ENCODE data around the gene RPS5.
"Not testable (repeated sequence)": the region's sequence is repeated elsewhere in the genome, so short reads cannot be mapped to it uniquely, and the experiment has no call there.

Gene RPS5

DNA sequence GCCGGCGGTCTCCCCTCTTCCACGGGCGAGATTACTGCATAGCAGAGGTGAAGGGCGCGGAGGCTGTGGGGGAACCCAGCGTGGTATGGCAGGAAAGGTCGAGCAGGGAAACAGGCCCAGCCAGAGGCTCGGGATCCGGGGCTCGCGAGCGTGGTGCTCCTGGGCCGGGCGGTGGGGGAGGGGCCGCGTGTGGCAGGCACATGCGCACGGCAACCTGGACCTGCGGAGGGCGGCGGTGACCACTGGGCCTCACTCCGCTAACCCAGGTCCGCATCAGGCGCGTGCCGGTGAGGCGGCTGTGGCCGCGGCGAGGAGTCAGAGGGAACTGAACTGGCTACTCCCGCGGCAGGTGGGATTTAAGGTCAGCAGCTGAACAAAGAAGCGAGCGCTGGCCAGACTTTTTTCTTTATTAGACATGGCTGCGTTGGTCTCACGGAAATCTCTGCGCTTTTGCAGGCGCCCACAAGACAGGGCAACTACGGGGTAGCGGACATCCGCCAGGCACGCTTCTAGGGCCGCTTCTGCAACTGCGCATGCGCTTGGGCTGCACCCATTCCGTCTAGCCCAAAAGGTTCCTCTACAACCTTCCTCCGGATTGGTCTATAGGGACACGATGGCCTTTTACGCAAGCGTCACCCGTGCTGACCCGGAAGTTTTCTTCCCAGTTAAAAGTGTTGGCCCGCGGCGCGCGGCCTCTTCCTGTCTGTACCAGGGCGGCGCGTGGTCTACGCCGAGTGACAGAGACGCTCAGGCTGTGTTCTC lies at the start of gene RPS5:
Gene RPS5 (plus strand): TSS at position 694 of the 762 bp plus-strand sequence. CDS start 869 bp downstream, outside the sequence.
- TF ChIP-seq POLR2A (IDR thresholded peaks at IDR 0.05; ENCODE audit: low read length) (peak; percentile 98), GATA1 (IDR thresholded peaks at IDR 0.05; ENCODE audit: low read depth, low read length) (no peak)
- DNase-seq = peak; percentile 98 to 99

DNA sequence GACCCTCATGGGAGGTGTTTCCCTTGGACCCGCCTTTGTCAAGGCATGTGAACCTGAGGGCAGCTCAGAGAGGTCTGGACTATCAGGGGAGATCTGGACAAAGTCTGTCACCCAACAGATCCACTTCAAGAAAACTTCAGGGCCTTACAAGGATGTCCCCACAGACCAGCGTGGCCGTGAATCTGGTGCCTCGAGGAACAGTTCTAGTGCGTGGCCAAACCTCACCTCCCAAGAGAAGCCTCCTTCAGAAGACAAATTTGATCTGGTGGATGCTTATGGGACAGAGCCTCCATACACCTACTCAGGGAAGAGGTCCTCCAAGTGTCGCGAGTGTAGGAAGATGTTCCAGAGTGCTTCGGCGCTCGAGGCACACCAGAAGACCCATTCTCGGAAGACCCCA lies 48.7 kb upstream of the RPS5 start:
- no peak for TF ChIP-seq GATA1 (IDR thresholded peaks at IDR 0.05; ENCODE audit: low read depth, low read length)
- TF ChIP-seq POLR2A (IDR thresholded peaks at IDR 0.05; ENCODE audit: low read length) = no peak
- DNase-seq = no peak

DNA sequence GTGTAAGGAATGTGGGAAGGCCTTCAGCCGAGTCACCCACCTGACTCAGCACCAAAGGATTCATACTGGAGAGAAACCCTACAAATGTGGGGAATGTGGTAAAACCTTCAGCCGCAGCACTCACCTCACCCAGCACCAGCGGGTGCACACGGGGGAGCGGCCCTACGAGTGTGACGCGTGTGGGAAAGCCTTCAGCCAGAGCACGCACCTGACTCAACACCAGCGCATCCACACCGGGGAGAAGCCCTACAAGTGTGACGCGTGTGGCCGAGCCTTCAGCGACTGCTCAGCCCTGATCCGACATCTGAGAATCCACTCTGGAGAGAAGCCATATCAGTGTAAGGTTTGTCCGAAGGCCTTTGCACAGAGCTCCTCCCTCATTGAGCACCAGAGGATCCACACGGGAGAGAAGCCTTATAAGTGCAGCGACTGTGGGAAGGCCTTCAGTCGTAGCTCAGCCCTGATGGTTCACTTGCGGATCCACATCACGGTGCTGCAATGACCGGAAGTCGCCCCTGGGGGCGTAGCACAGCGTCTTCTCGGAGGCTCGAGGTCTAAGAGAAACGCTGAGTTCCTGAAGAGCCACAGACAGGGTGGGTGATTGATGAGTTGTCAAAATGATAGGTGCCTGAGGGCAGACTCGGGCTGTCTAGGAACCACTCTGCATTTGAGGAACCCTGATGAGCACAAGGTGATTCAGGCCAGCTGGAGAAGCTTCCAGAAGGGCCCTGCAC lies 48.1 kb upstream of the RPS5 start:
- no peak for DNase-seq
- TF ChIP-seq GATA1 (IDR thresholded peaks at IDR 0.05; ENCODE audit: low read depth, low read length) = no peak
- TF ChIP-seq POLR2A (IDR thresholded peaks at IDR 0.05; ENCODE audit: low read length) = no peak

DNA sequence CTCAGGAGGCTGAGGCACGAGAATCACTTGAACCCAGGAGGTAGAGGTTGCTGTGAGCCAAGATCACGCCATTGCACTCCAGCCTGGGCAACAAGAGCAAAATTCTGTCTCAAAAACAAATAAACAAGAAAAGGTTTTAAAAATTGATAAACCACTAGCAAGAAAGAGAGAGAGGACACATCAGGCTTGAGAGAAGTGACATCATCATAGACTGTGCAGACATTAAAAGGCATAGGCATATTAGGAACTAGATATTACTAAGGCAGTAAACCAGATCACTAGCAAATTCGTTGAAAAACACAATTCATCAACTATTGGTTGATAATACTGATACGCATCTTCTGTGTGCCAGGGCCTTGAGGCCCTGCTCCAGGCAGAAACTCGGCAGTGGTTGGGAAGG lies 41.5 kb upstream of the RPS5 start:
- TF ChIP-seq GATA1 (IDR thresholded peaks at IDR 0.05; ENCODE audit: low read depth, low read length) = no peak
- no peak for TF ChIP-seq POLR2A (IDR thresholded peaks at IDR 0.05; ENCODE audit: low read length)
- DNase-seq = no peak

DNA sequence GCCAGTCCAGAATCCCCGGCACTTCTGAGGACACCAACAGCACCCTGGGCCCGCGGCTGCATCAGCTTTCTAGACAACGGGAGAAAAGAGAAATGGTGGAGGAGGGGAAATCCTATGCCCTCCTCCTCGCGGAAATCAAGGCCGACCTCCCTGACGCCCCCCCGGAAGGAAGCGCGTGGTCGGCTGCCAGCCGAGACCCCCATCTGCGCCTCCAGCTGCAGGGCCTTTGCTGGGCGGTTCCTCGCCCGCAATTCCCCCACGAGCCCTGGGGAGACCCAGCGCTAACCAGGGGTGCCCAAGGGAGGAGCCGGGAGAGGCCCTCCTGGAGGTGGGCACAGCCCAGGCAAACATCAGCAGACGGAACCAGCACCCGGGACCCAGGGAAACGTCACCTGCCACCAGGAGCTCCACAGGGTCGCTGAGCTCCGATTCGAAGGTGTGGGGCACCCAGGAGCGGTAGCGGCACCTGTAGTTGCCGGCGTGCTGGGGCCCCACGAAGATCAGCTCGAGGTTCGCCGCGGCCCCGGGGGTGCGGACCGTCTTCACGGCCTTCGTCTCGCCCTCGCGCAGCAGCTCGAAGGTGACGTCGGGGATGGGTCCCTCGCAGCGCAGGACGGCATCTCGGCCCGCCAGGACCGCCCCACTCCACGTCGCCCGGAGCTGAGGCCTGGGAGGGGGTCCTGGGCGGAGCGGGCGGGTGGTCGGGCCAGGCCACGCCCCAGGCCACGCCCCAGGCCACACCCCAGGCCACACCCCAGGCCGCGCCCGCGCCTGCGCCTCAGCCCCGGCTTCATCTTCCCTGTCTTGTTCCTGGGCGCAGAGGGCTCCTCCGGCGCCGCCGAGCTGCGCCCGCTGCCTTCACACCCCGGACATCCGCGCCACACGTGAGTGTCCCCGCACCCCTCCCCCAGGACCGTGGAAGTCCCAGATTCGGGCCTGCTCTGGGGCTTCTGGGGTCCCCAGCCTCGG lies 39.8 kb upstream of the RPS5 start:
- TF ChIP-seq POLR2A (IDR thresholded peaks at IDR 0.05; ENCODE audit: low read length) (no peak), GATA1 (IDR thresholded peaks at IDR 0.05; ENCODE audit: low read depth, low read length) (no peak)
- DNase-seq = no peak

DNA sequence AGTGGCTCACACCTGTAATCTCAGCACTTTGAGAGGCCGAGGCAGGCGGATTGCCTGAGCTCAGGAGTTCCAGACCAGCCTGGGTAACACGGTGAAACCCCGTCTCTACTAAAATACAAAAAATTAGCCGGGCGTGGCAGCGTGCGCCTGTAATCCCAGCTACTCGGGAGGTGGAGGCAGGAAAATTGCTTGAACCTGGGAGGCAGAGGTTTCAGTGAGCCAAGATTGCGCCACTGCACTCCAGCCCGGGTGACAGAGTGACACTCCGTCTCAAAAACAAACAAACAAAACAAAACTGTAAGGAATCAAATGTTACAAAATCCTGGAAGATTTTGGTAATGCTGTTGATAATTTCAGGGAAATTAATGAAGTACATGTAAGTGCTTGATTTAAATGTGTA lies 39.0 kb upstream of the RPS5 start:
- not testable (repeated sequence) for DNase-seq

DNA sequence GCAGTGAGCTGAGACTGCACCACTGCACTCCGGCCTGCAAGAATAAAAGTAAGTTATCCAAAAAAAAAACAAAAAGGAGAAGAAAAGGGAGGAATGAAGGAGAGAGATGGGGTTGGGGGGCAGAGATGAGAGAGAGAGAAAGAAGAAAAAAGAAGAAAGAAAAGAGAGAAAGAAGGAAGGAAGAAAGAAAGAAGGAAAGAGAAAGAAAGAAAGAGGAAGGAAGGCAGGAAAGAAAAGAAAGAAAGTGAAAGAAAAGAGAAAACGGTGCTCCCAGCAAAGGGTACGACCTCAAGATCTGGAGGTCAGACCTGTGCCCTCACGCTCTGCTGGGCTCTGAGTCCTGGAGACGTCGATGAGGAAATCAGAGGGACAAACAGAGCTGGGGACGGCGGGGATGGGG lies 37.5 kb upstream of the RPS5 start:
- no peak for TF ChIP-seq POLR2A (IDR thresholded peaks at IDR 0.05; ENCODE audit: low read length)
- TF ChIP-seq GATA1 (IDR thresholded peaks at IDR 0.05; ENCODE audit: low read depth, low read length) = no peak
- DNase-seq = no peak

DNA sequence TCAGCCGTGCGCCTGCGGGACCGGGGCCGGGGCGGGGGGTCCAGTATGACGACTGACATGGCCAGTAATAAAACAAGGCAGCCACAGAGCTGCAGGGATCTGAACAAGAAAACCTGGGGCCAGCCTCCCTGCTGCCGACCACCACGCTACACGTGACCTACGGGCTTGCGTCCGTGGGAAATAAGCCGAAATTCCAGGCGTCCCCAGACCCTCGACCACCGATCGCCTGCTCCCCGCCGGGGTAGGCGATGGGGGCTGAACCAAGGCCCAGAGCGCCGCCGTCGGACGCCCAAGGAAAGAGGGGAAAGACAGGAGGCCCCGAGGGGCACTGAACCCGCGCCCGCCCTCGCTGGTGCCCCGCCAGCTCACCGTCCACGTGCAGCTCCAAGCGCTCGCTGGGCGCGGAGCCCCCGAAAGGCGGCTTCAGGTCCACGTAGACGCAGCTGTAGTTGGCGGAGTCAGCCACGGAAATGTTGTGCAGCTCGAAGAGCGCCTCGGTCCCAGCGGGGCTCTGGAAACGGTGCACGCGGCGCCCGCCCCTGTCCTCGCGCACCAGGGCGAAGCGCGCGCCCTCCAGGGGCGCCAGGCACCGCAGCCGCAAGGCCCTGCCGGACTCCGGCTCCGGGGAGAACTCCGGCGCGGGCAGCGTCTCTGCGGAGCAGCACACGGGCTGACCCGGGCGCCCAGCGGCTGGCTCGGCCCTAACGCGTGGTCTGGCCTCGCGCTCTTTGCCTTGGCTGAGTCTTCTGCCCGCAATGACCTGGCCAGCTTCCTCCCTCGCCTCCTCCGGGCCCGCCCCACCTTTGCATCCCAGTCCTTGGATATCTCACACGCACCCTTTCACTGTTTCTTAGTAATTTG lies 36.8 kb upstream of the RPS5 start:
- TF ChIP-seq GATA1 (IDR thresholded peaks at IDR 0.05; ENCODE audit: low read depth, low read length) = no peak
- TF ChIP-seq POLR2A (IDR thresholded peaks at IDR 0.05; ENCODE audit: low read length) = no peak
- DNase-seq = peak; percentile 32 to 49

DNA sequence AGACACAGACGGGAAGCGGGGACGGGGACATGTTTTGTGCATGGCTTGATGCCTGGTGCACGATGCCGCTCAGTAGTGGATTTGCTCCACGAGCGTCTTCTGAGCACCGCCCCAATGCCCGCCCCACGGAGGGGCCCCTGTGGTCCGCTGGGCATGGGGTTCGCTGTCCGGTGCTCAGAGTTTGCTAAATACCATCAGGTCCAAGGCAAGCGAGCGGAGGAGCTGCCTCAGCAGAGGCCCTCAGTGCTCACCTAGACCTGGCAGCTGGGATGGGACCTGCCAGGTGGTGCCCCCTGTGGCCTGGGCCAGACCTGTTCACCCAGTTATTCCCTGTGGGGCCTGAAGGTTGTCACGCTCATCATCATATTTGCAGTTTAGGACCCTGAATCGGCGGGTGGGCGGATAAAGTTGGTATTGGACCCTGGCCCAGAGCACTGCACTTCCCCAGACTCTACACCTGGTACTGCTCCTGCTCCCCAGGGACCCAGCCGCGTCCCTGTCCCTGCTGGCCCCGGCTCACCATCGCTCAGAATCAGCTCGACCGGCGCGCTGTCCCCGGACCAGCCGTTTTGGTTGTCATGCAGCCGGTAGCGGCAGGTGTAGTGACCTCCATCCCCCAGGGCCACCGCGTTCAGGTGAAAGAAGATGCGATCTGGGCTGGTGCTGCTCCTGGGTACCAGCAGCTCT lies 36.1 kb upstream of the RPS5 start:
- DNase-seq = no peak
- TF ChIP-seq POLR2A (IDR thresholded peaks at IDR 0.05; ENCODE audit: low read length) (no peak), GATA1 (IDR thresholded peaks at IDR 0.05; ENCODE audit: low read depth, low read length) (no peak)

DNA sequence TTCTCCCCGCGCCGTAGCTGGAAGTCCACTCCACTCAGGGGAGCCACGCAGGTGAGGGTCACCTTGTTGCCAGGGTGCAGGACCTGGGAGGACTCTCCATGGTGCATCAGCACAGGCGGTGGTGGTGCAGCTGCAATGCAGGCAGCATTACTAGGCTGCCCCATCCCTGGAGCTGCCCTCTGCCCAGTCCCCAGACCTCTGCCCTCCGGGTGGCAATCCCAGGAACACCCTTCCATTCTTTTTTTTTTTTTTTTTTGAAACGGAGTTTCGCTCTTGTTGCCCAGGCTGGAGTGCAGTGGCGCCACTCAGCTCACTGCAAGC lies 35.6 kb upstream of the RPS5 start:
- no peak for DNase-seq
- TF ChIP-seq POLR2A (IDR thresholded peaks at IDR 0.05; ENCODE audit: low read length) (no peak), GATA1 (IDR thresholded peaks at IDR 0.05; ENCODE audit: low read depth, low read length) (no peak)

DNA sequence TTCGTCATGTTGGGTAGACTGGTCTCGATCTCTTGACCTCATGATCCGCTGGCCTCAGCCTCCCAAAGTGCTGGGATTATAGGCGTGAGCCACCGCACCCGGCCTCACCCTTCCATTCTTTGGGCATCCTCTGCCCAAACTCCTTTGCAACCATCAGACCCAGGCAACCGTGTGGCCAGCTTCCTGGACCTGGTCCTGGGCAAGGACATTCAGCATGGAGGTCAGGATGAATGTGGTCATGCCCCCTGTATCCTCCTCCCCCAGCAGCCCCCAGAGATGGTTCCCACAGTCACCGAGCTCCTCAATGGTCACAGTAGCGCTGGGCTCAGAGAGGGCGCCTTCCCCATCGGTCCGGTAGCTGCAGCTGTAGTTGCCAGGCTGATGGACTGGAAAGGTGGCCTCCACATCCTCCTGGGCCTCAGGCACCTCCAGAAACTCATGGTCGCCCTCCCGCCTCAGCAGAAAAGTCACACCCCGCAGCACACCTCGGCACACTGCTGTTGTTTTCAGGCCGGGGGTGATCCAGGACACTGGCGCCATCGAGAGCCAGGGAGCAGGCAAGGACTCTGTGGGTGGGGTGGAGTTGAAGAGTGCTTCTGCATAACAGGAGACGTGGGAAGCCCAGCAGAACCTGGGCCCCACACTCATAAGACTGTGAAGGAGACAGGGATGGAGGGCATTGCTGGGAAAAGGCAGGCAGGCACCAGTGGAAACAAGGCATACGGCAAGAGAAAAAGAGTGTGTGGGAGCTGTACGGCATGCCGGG lies 34.9 kb upstream of the RPS5 start:
- TF ChIP-seq POLR2A (IDR thresholded peaks at IDR 0.05; ENCODE audit: low read length) = no peak
- TF ChIP-seq GATA1 (IDR thresholded peaks at IDR 0.05; ENCODE audit: low read depth, low read length) = no peak

More for the DNA sequence above, 34.9 kb upstream of the RPS5 start:
- no peak for DNase-seq
